Prostate gland (tissue), 2 donors: ENCODE measurements around the gene POU3F2. TPM values are rescaled to one million over a fixed set of nuclear protein-coding genes. Genes with fewer than 3 reads are reported as not detected.

ENCODE experiments used
- DNase-seq: peaks from one replicate; pipeline ENCODE4 v3.0.0-alpha.2; 2019; ENCODE audit warnings: low spot score
- H3K27ac ChIP-seq, 2 donors: fragments of 200-600 bp; sonication (generic); 2 replicates each; pipeline ENCODE4 v1.5.1; 2017 to 2019
- H3K27me3 ChIP-seq: fragments of 200-600 bp; sonication (generic); replicated peaks from 2 replicates; pipeline ENCODE4 v1.5.1; 2019; ENCODE audit not compliant: insufficient read depth
- H3K36me3 ChIP-seq, 2 donors: fragments of 200-600 bp; sonication (generic); 1 replicate in 1 of 2; 2 replicates in 1 of 2; pipeline versions ENCODE4 v1.5.1 to v1.8.1; 2017 to 2019
- H3K4me1 ChIP-seq: fragments of 200-600 bp; sonication (generic); replicated peaks from 2 replicates; pipeline ENCODE4 v1.5.1; 2019
- H3K4me3 ChIP-seq, 2 donors: fragments of 200-600 bp; sonication (generic); 2 replicates each; pipeline ENCODE4 v1.5.1; 2017 to 2019
- H3K9me3 ChIP-seq: fragments of 200-600 bp; sonication (generic); 2 replicates; pipeline ENCODE4 v1.5.1; 2017
- CTCF ChIP-seq, 4 experiments: fragments of 200-600 bp in 2 of 4; fragments of 450-650 bp in 2 of 4; sonication (generic) in 2 of 4; IDR thresholded peaks; 1 replicate in 3 of 4; 2 replicates in 1 of 4; pipeline ENCODE4 v1.5.1; 2016 to 2019; ENCODE audit warnings: antibody characterized with exemption in 4 of 4, mild to moderate bottlenecking in 2 of 4, moderate library complexity in 2 of 4
- POLR2A ChIP-seq: fragments of 450-650 bp; IDR thresholded peaks from one replicate; pipeline ENCODE4 v1.6.1; 2016; ENCODE audit warnings: antibody characterized with exemption, mild to moderate bottlenecking
- POLR2AphosphoS5 ChIP-seq: sonication (generic); formaldehyde crosslinking; IDR thresholded peaks from one replicate; pipeline ENCODE4 v1.6.1; 2017; ENCODE audit warnings: antibody characterized with exemption
- WGBS: methylation state at CpG from one replicate; pipeline ENCODE4 v1.1.5; 2018; 5-methylcytosine and 5-hydroxymethylcytosine counted together
- intact Hi-C: fragments of 100-400 bp; cut with DNase I; formaldehyde crosslinking; loops from one replicate; pipeline ENCODE4 v1.14.2; 2022
- total RNA-seq, 2 donors: library from RNA; depleted of rRNA; stranded (reverse); fragments of >200 nt; gene quantifications; one replicate each; pipeline ENCODE4 v1.1.0, GENCODE V29; 2016

Gene POU3F2
- total RNA-seq, 2 donors from 2014 or later, result not detected

GRCh38 chr6:98823428-98824161 lies 10.8 kb upstream of the POU3F2 start:
- no peak overlapping the region for H3K27ac ChIP-seq
- peaks cover 32% of the 10 kb centered on the region for H3K27me3 ChIP-seq
- WGBS, result 8% methylated on average over 12 of the region's 12 CpGs
- H3K4me3 ChIP-seq, result no peak overlapping the region
- no peaks in the 10 kb centered on the region for H3K4me1 ChIP-seq
- no peak for DNase-seq
- TF ChIP-seq POLR2AphosphoS5, result no peak
- TF ChIP-seq CTCF (IDR thresholded peaks at IDR 0.05), result no peak
- no peak for TF ChIP-seq POLR2A
- no peaks in the 10 kb centered on the region for H3K36me3 ChIP-seq
- no peaks in the 10 kb centered on the region for H3K9me3 ChIP-seq
- intact Hi-C loops, result no loop called here

GRCh38 chr6:98824162-98824901 lies 10.0 kb upstream of the POU3F2 start:
- DNase-seq, result no peak
- Histone ChIP-seq H3K27me3 (peaks cover 39% of the 10 kb centered on the region), H3K36me3 (no peaks in the 10 kb centered on the region), H3K4me3 (no peak overlapping the region), H3K27ac (no peak overlapping the region), H3K4me1 (no peaks in the 10 kb centered on the region), H3K9me3 (no peaks in the 10 kb centered on the region)
- 2% methylated on average over 43 of the region's 44 CpGs for WGBS
- intact Hi-C loops, result no loop called here
- TF ChIP-seq POLR2A (no peak), CTCF (IDR thresholded peaks at IDR 0.05) (no peak), POLR2AphosphoS5 (no peak)

GRCh38 chr6:98824902-98825599 lies 9.3 kb upstream of the POU3F2 start:
- no peak for DNase-seq
- 5% methylated on average over 31 of the region's 32 CpGs for WGBS
- no peaks in the 10 kb centered on the region for H3K4me1 ChIP-seq
- peaks cover 45% of the 10 kb centered on the region for H3K27me3 ChIP-seq
- no peaks in the 10 kb centered on the region for H3K9me3 ChIP-seq
- no peak overlapping the region for H3K27ac ChIP-seq
- H3K4me3 ChIP-seq, result no peak overlapping the region
- intact Hi-C loops, result no loop called here
- no peaks in the 10 kb centered on the region for H3K36me3 ChIP-seq
- TF ChIP-seq CTCF (IDR thresholded peaks at IDR 0.05) (no peak), POLR2AphosphoS5 (no peak), POLR2A (no peak)

- WGBS, result 8% methylated on average over 19 of the region's 19 CpGs
- Histone ChIP-seq H3K27me3 (peaks cover 47% of the 10 kb centered on the region), H3K9me3 (no peaks in the 10 kb centered on the region), H3K4me1 (no peaks in the 10 kb centered on the region), H3K36me3 (no peaks in the 10 kb centered on the region), H3K27ac (no peak overlapping the region), H3K4me3 (no peak overlapping the region)
- TF ChIP-seq POLR2AphosphoS5 (no peak), POLR2A (no peak), CTCF (IDR thresholded peaks at IDR 0.05) (no peak)
- intact Hi-C loops, result no loop called here
- DNase-seq, result no peak
Measured at GRCh38 chr6:98825600-98826230, 8.7 kb upstream of the POU3F2 start.
